Left ventricle myocardium inferior (tissue), 1 donor: ENCODE data around the gene TRAF3IP1. TPM values are rescaled to one million over a fixed set of nuclear protein-coding genes. Genes with fewer than 3 reads are reported as not detected.

Experiments used
- DNase-seq: peaks from one replicate; pipeline ENCODE4 v3.0.0-alpha.2; 2020
- H3K27ac ChIP-seq: fragments of 200-600 bp; replicated peaks from 2 replicates; pipeline ENCODE4 v1.8.0; 2021
- H3K27me3 ChIP-seq: fragments of 200-600 bp; 2 replicates; pipeline ENCODE4 v1.8.0; 2021; ENCODE audit warnings: low read depth
- H3K36me3 ChIP-seq: fragments of 200-600 bp; 2 replicates; pipeline ENCODE4 v1.8.0; 2021
- H3K4me1 ChIP-seq: fragments of 200-600 bp; 2 replicates; pipeline ENCODE4 v1.8.0; 2021
- H3K4me3 ChIP-seq: fragments of 200-600 bp; 2 replicates; pipeline ENCODE4 v1.8.0; 2021; ENCODE audit warnings: mild to moderate bottlenecking, moderate library complexity
- H3K9me3 ChIP-seq: fragments of 200-600 bp; replicated peaks from 2 replicates; pipeline ENCODE4 v1.8.0; 2021
- CTCF ChIP-seq: fragments of 200-600 bp; IDR thresholded peaks from 2 replicates; pipeline ENCODE4 v1.8.0; 2021; ENCODE audit warnings: antibody characterized with exemption, mild to moderate bottlenecking, borderline replicate concordance
- intact Hi-C: fragments of 100-400 bp; cut with micrococcal nuclease; formaldehyde crosslinking; loops from one replicate; pipeline ENCODE4 v1.11.0; 2022
- total RNA-seq: library from RNA; stranded (reverse); fragmentation: NEBNext Ultra II Directional; extraction: Animal tissue kit (Norgen Biotek cat#: 25700); gene quantifications from one replicate; pipeline ENCODE4 v1.2.1, GENCODE V29; 2021
- donor health status: DM: no; HTN: yes; CAD: no; lungs with severe emphysema.

Gene TRAF3IP1
- total RNA-seq, 1 donor from 2014 or later, result 14.6 TPM

DNA sequence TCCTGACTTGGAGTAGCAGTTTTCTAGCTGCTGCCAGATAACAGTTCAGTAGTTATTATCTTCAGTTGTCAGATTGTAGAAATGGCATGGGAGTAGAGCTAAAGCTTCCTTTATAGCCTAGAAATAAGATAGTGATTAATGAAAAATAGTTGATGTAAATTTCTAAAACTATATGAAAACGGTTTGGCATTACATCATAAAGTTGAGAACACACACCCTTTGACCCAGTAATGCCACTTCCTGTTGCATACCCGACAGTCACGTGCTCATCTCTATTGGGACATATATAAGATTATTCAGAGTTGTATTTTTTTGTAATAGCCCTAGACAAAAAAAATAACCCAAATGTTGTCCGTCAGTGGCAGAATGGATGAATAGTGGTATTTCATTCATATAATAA lies 67.0 kb downstream of the TRAF3IP1 start:
- TF ChIP-seq CTCF, result no peak
- H3K27ac ChIP-seq, result no peak overlapping the region
- no peak overlapping the region for H3K4me3 ChIP-seq
- no peaks in the 10 kb centered on the region for H3K27me3 ChIP-seq
- H3K36me3 ChIP-seq, result peaks cover 4% of the 10 kb centered on the region
- peaks cover 20% of the 10 kb centered on the region for H3K4me1 ChIP-seq
- H3K9me3 ChIP-seq, result no peaks in the 10 kb centered on the region
- intact Hi-C loops, result no loop called here
- DNase-seq, result no peak

DNA sequence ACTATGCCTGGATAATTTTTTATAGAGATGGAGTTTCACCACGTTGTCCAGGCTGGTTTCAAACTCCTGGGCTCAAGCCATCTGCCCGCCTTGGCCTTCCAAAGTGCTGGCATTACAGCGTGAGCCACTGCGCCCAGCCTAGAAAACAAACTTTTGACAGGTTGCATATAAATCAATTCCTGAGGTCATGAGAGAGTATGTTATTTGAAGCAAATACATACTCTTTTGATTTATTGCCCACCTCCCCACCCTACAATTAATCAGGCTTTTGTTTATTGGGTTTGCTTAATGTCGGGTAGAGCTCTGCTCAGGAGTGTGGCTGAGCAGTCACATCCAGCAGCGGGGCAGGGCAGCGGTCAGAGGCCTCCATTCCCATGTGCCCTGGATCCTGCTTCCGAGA lies 68.5 kb downstream of the TRAF3IP1 start:
- no peak for TF ChIP-seq CTCF
- Histone ChIP-seq H3K36me3 (no peaks in the 10 kb centered on the region), H3K4me1 (peaks cover 27% of the 10 kb centered on the region), H3K27me3 (no peaks in the 10 kb centered on the region), H3K4me3 (no peak overlapping the region), H3K27ac (no peak overlapping the region), H3K9me3 (no peaks in the 10 kb centered on the region)
- intact Hi-C loops, result no loop called here
- no peak for DNase-seq

- H3K27me3 ChIP-seq, result no peaks in the 10 kb centered on the region
- peak overlapping the region; percentile 90 for H3K27ac ChIP-seq
- intact Hi-C loops, result no loop called here
- TF ChIP-seq CTCF, result no peak
- no peak overlapping the region for H3K4me3 ChIP-seq
- DNase-seq, result peak; percentile 32
- H3K36me3 ChIP-seq, result no peaks in the 10 kb centered on the region
- no peaks in the 10 kb centered on the region for H3K9me3 ChIP-seq
- H3K4me1 ChIP-seq, result peaks cover 27% of the 10 kb centered on the region
These were observed 69.8 kb downstream of the TRAF3IP1 start for GRCh38 chr2:238389988-238390589.

- intact Hi-C loops, result no loop called here
- Histone ChIP-seq H3K27ac (peak overlapping the region; percentile 90), H3K9me3 (no peaks in the 10 kb centered on the region), H3K36me3 (no peaks in the 10 kb centered on the region), H3K4me3 (no peak overlapping the region), H3K27me3 (no peaks in the 10 kb centered on the region), H3K4me1 (peaks cover 27% of the 10 kb centered on the region)
- no peak for DNase-seq
- no peak for TF ChIP-seq CTCF
These were observed 70.8 kb downstream of the TRAF3IP1 start for GRCh38 chr2:238391042-238391689.

- Histone ChIP-seq H3K36me3 (peaks cover 21% of the 10 kb centered on the region), H3K9me3 (no peaks in the 10 kb centered on the region), H3K4me1 (peaks cover 7% of the 10 kb centered on the region), H3K27me3 (no peaks in the 10 kb centered on the region), H3K4me3 (no peak overlapping the region), H3K27ac (no peak overlapping the region)
- DNase-seq, result no peak
- no peak for TF ChIP-seq CTCF
- intact Hi-C loops, result no loop called here
These were observed 76.3 kb downstream of the TRAF3IP1 start for GRCh38 chr2:238396663-238397062.
